ES-I3 (cell line): ENCODE measurements around the gene IFI27L1.

Experiments used
- H3K36me3 ChIP-seq: 2 replicates; pipeline ENCODE4 v1.6.1; 2013; ENCODE audit warnings: mild to moderate bottlenecking, low read length, control low read depth, moderate library complexity; ENCODE audit not compliant: insufficient read depth
- H3K4me1 ChIP-seq: 2 replicates; pipeline ENCODE4 v1.6.1; 2013; ENCODE audit warnings: mild to moderate bottlenecking, control low read depth, low read length; ENCODE audit not compliant: insufficient read depth
- H3K9ac ChIP-seq: 2 replicates; pipeline ENCODE4 v1.6.1; 2013; ENCODE audit warnings: low read depth, mild to moderate bottlenecking, low read length, moderate library complexity
- H3K9me3 ChIP-seq: 2 replicates; pipeline ENCODE4 v1.6.1; 2013; ENCODE audit warnings: mild to moderate bottlenecking, low read length, moderate library complexity; ENCODE audit not compliant: control insufficient read depth, insufficient read depth

IFI27L1 gene

GRCh38 chr14:94121485-94121884, 40.4 kb downstream of the IFI27L1 start:
- no peaks in the 10 kb centered on the region for H3K4me1 ChIP-seq

GRCh38 chr14:94122438-94122837, 41.3 kb downstream of the IFI27L1 start:
- Histone ChIP-seq H3K9ac (no peak overlapping the region), H3K9me3 (no peaks in the 10 kb centered on the region), H3K36me3 (no peaks in the 10 kb centered on the region), H3K4me1 (no peaks in the 10 kb centered on the region)

More at GRCh38 chr14:94121485-94121884, 40.4 kb downstream of the IFI27L1 start:
- H3K9ac ChIP-seq: no peak overlapping the region
- no peaks in the 10 kb centered on the region for H3K36me3 ChIP-seq
- H3K9me3 ChIP-seq: no peaks in the 10 kb centered on the region

GRCh38 chr14:94123296-94123695, 42.2 kb downstream of the IFI27L1 start:
- no peaks in the 10 kb centered on the region for H3K9me3 ChIP-seq
- H3K9ac ChIP-seq: no peak overlapping the region
- H3K4me1 ChIP-seq: no peaks in the 10 kb centered on the region
- no peaks in the 10 kb centered on the region for H3K36me3 ChIP-seq

DNA sequence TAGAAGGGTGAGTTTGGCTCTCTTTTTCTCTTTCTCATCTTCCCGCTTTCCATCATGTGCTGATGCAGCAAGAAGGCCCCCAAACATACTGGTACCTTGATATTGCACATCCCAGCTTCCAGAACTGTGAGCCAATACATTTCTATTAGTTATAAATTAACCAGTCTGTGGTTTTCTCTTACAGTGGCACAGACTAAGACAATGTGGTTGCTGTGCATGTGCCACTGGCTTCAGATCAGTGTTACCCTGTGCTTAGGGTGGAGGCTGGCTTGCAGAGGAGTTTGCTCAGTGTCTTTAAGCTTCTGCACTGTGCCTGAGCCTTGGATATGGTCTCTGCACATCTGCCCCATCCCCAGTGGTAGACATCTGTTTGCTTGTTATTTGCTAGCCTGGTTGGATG, 42.8 kb downstream of the IFI27L1 start:
- Histone ChIP-seq H3K36me3 (no peaks in the 10 kb centered on the region), H3K4me1 (no peaks in the 10 kb centered on the region), H3K9ac (no peak overlapping the region), H3K9me3 (no peaks in the 10 kb centered on the region)

DNA sequence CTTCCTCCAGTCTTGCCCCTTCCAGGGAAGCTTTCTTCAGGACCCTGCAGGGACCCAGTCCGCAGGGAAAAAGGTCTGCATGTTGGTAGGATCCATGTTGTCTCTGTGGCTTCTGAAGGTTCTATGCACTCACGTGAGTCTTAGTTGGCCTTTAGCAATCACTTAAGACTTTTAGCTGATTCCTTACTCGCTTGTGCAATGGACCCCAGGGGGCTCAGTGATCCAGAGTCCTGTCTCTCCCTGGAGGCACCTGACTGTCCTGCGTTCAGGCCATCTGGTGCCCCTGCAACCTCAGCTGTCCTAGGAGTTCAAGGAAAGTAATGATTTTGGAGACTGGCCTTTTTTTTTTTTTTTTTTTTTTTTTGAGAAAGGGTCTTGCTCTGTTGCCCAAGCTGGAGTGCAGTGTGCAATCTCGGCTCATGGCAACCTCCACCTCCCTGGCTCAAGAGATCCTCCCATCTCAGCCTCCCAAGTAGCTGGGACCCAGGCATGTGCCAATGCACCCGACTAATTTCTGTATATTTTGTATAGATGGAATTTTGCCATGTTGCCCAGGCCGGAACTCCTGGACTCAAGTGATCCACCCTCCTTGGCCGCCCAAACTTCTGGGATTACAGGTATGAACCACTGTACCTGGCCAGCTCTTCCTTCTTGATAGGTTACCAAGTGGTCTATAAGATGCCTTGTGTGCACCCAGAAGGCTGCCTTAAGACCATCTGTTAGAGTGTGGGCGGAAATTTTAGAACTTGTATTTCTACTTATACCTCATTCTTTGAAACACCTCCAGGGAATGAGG, 43.7 kb downstream of the IFI27L1 start:
- H3K9ac ChIP-seq: no peak overlapping the region
- H3K9me3 ChIP-seq: no peaks in the 10 kb centered on the region

DNA sequence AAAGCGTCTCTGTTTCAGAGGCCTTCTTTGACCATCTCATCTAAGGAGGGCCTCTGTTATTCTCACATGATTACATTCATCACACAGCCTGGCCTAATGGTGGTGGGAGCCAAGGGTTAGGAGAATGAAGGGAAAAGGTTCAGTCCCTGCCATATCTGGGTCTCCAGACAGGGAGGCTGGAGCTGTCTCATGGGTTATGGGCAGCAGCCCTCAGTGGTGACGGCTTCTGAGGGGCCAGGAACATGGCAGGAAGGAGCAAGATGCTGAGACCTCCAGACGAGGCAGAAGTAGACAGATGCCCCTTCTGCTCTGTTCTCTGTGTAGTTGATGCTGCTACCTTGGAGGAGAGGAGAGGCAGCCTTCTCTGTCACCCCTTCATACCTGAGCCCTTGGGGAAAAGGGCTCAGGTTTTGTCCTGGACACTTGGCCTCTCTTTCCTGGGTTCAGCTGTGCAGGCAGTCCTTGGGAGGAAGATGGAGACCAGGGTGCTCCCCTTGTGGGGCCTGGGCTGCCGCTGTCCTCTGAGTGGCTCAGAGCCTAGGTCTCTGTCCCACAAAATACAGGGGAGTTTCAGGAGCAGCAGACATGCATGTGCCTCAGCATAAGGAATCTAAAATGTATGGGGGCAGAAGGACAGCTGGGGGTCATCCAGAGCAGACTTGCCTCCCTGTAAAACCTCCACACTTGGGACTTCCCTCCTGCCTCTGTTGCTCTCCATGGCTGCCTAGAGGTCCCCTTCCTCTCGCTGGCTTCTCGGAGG, 44.7 kb downstream of the IFI27L1 start:
- H3K4me1 ChIP-seq: no peaks in the 10 kb centered on the region
- H3K36me3 ChIP-seq: no peaks in the 10 kb centered on the region
- H3K9me3 ChIP-seq: no peaks in the 10 kb centered on the region
- no peak overlapping the region for H3K9ac ChIP-seq

More for the DNA sequence above, 43.7 kb downstream of the IFI27L1 start:
- Histone ChIP-seq H3K4me1 (no peaks in the 10 kb centered on the region), H3K36me3 (no peaks in the 10 kb centered on the region)

GRCh38 chr14:94126419-94126677, 45.2 kb downstream of the IFI27L1 start:
- Histone ChIP-seq H3K36me3 (no peaks in the 10 kb centered on the region), H3K9me3 (no peaks in the 10 kb centered on the region), H3K4me1 (no peaks in the 10 kb centered on the region), H3K9ac (no peak overlapping the region)

DNA sequence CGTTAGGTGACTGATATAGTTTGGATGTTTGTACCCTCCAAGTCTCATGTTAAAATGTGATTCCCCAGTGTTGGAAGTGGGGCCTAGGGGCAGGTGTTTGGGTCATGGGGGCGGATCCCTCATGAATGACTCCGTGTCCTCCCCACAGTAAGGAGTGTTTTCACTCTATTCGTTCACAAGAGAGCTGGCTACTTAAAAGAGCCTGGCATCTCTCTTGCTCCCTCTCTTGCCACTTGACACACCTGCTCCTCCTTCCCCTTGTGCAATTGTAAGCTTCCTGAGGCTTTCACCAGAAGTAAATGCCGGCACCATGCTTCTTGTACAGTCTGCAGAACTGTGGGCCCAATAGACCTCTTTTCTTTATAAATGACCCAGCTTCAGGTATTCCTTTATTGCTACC, 45.7 kb downstream of the IFI27L1 start:
- Histone ChIP-seq H3K4me1 (no peaks in the 10 kb centered on the region), H3K9me3 (no peaks in the 10 kb centered on the region), H3K36me3 (no peaks in the 10 kb centered on the region), H3K9ac (no peak overlapping the region)

- H3K36me3 ChIP-seq: no peaks in the 10 kb centered on the region
- H3K4me1 ChIP-seq: no peaks in the 10 kb centered on the region
- no peaks in the 10 kb centered on the region for H3K9me3 ChIP-seq
- H3K9ac ChIP-seq: no peak overlapping the region
Observed at GRCh38 chr14:94127330-94127729, 46.2 kb downstream of the IFI27L1 start.

- Histone ChIP-seq H3K36me3 (no peaks in the 10 kb centered on the region), H3K9me3 (no peaks in the 10 kb centered on the region), H3K4me1 (no peaks in the 10 kb centered on the region), H3K9ac (peak overlapping the region; percentile 80; the same call in 1 of the 2 replicates)
Observed at GRCh38 chr14:94128216-94128839, 47.2 kb downstream of the IFI27L1 start.

DNA sequence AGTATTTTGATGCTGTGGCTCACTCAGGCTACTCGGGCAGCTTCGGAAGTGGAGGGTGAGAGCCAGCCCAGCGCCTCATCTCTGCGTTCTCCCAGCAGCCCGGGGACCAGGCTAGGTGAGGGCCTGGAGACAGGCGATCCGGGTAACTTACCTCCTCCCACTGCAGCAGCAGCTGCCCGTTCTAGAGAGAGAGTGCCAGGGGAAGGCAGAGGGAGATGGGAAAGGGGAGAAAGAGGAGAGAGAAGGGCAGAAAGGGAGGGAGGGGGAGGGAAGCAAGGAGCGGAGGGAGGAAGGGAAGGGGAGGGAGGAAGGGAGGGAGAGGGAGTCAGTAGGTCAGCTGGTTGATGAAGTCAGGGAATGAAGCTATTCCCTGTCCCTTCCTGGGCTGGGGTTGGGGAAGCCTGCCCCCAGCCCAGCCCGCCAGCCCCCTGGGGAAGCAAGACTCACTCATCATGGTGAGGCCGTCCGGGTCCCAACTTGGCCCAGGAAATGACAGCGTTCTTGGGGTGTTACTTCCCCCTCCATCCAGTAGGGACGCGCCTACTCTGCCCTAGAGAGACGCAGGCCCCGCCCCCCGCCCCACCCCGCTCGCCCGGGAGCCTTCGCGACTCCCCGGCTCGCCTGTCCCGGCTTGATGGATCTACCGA, 48.1 kb downstream of the IFI27L1 start, which contains the start of gene IFI27L2:
Gene IFI27L2 (minus strand): TSS at position 494 of the 647 bp plus-strand sequence. CDS start 40 bp downstream, at position 454.
- no peaks in the 10 kb centered on the region for H3K4me1 ChIP-seq
- H3K9ac ChIP-seq: peak within 1 kb of the TSS; percentile 80; the same call in 1 of the 2 replicates
- no peaks in the 10 kb centered on the region for H3K36me3 ChIP-seq
- no peaks in the 10 kb centered on the region for H3K9me3 ChIP-seq

GRCh38 chr14:94129758-94130414, 48.8 kb downstream of the IFI27L1 start:
- no peaks in the 10 kb centered on the region for H3K4me1 ChIP-seq
- no peaks in the 10 kb centered on the region for H3K9me3 ChIP-seq
- H3K36me3 ChIP-seq: no peaks in the 10 kb centered on the region
- peak overlapping the region; percentile 80; the same call in 1 of the 2 replicates for H3K9ac ChIP-seq

DNA sequence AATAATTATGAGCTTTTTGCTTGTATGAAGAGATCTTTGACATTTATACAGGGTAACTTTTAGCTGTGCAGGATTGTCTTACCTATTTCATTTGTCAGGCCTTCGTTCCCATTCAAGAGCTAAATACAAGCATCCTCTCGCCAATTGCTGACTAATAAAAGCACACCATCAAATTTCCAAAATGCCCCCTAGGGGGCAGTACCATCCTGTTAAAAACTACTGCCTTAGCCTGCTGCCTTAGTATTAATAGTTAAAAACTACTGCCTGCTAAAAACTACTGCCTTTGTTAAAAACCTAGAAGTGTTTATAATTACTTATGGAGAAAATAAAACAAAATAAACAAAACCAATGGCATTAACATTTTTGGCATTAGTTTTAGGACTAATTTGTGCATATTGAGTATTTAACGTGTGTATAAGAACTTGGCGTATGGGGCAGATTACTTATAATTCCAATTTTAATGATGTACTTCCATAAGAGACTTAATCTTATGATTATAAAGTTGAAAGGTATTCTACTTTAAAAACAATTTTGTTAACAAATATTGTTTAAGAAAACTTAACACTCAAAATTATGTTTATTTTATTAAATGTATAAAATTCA, 51.3 kb downstream of the IFI27L1 start:
- peaks cover 4% of the 10 kb centered on the region; the same call in 1 of the 2 replicates for H3K9me3 ChIP-seq
- no peaks in the 10 kb centered on the region for H3K36me3 ChIP-seq
- H3K9ac ChIP-seq: no peak overlapping the region
- H3K4me1 ChIP-seq: no peaks in the 10 kb centered on the region
